OCI-LY7 (cell line): Measurements from ENCODE around the gene MAGI1. TPM values are rescaled to one million over a fixed set of nuclear protein-coding genes. Genes with fewer than 3 reads are reported as not detected.

Source experiments
- BruUV-seq: library from RNA; stranded (reverse); fragments of 400-500 nt; replicated peaks from 2 replicates; lab custom pipeline; 2021; lab: Mats Ljungman, UMichigan
- CTCF ChIA-PET: fragments of 300-600 bp; sonication (Branson Sonifier 250); formaldehyde crosslinking; loops from one replicate; lab custom pipeline; 2022; ENCODE audit warnings: antibody characterized with exemption; ENCODE audit not compliant: unreplicated experiment; lab: Charles Lee
- POLR2A ChIA-PET: fragments of 300-600 bp; sonication (Branson Sonifier 250); formaldehyde crosslinking; loops from one replicate; lab custom pipeline; 2022; ENCODE audit warnings: antibody characterized with exemption; lab: Charles Lee
- DNase-seq: peaks from one replicate; pipeline ENCODE4 v3.0.0-alpha.2; 2015; ENCODE audit warnings: low spot score
- H2AFZ ChIP-seq: fragments of 200-600 bp; sonication (generic), shearing (Covaris generic); 2 replicates; pipeline ENCODE4 v1.6.1; 2014; ENCODE audit warnings: mild to moderate bottlenecking, antibody characterized with exemption, low read length, moderate library complexity
- H3K27ac ChIP-seq: fragments of 200-600 bp; sonication (generic); 2 replicates; pipeline ENCODE4 v1.5.1; 2014; ENCODE audit warnings: mixed run types, low read depth, mild to moderate bottlenecking, moderate library complexity, low read length, inconsistent platforms; ENCODE audit not compliant: poor library complexity, severe bottlenecking
- H3K36me3 ChIP-seq: fragments of 200-600 bp; sonication (generic); 2 replicates; pipeline ENCODE4 v1.6.1; 2014; ENCODE audit warnings: mild to moderate bottlenecking, antibody characterized with exemption, low read length, moderate library complexity, mixed read lengths; ENCODE audit not compliant: insufficient read depth
- H3K4me1 ChIP-seq: fragments of 200-600 bp; sonication (generic); 2 replicates; pipeline ENCODE4 v1.5.1; 2014; ENCODE audit warnings: mild to moderate bottlenecking, low read length; ENCODE audit not compliant: insufficient read depth, poor library complexity, severe bottlenecking
- H3K4me2 ChIP-seq: fragments of 200-600 bp; sonication (generic); 2 replicates; pipeline ENCODE4 v1.6.1; 2014; ENCODE audit warnings: mild to moderate bottlenecking, low read length
- H3K4me3 ChIP-seq: fragments of 200-600 bp; sonication (generic); 2 replicates; pipeline ENCODE4 v1.5.1; 2014; ENCODE audit warnings: mild to moderate bottlenecking, low read depth, low read length; ENCODE audit not compliant: poor library complexity, severe bottlenecking
- H3K79me2 ChIP-seq: fragments of 200-600 bp; sonication (generic); 2 replicates; pipeline ENCODE4 v1.6.1; 2016; ENCODE audit warnings: low read depth, mild to moderate bottlenecking, low read length, moderate library complexity, mixed read lengths; ENCODE audit not compliant: insufficient read depth
- H3K9me2 ChIP-seq: fragments of 200-600 bp; sonication (generic); 2 replicates; pipeline ENCODE4 v1.6.1; 2016; ENCODE audit warnings: mild to moderate bottlenecking, low read length, mixed read lengths; ENCODE audit not compliant: insufficient read depth
- H3K9me3 ChIP-seq: fragments of 200-600 bp; sonication (generic); 2 replicates; pipeline ENCODE4 v1.6.1; 2014; ENCODE audit warnings: mild to moderate bottlenecking, mixed run types, low read length, mixed read lengths
- H4K20me1 ChIP-seq: fragments of 200-600 bp; sonication (generic); 2 replicates; pipeline ENCODE4 v1.6.1; 2014; ENCODE audit warnings: mild to moderate bottlenecking, antibody characterized with exemption, low read length, moderate library complexity, mixed read lengths; ENCODE audit not compliant: insufficient read depth
- EZH2phosphoT487 ChIP-seq: fragments of 200-600 bp; sonication (generic); IDR thresholded peaks from 2 replicates; pipeline ENCODE4 v1.6.1; 2018; ENCODE audit warnings: low read depth, borderline replicate concordance, mild to moderate bottlenecking, mixed run types, antibody characterized with exemption, low read length, moderate library complexity, mixed read lengths
- intact Hi-C: fragments of 100-400 bp; cut with micrococcal nuclease; formaldehyde crosslinking; loops from one replicate; pipeline ENCODE4 v1.10.0; 2022; ENCODE audit not compliant: unreplicated experiment
- total RNA-seq, 2 experiments: library from RNA; depleted of rRNA in 1 of 2; stranded (reverse); fragments of >200 nt in 1 of 2; shearing (Covaris generic) in 1 of 2; gene quantifications; 2 replicates each; pipeline ENCODE4 v1.2.3, GENCODE V29; 2014 to 2022
- TF ChIP-seq, protein P1 (sequence below): fragments of 200-600 bp; sonication (generic); conservative IDR thresholded peaks from 2 replicates; pipeline ENCODE4 v1.5.1; 2014; ENCODE audit warnings: mild to moderate bottlenecking, antibody characterized with exemption, low read length, moderate library complexity, mixed read lengths

The MAGI1 gene
- total RNA-seq, 2 experiments from 2014 or later, result 0.63 to 2.5 TPM

DNA sequence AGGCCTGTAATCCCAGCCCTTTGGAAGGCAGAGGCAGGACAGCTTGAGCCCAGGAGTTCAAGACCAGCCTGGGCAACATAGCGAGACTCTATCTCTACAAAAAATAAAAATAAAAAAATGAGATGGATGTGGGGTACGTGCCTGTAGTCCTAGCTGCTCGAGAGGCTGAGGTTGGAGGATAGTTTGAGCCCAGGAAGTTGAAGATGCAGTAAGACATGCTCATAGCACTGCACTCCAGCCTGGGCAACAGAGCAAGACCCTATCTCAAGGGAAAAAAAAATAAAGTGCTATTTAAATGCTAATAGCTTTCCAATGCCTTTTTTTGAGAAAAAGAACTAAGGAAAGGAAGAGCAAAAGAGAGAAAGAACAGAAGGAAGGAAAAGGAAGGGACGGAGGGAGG, 94.5 kb downstream of the MAGI1 start:
- no peak for DNase-seq
- Histone ChIP-seq H3K4me2 (no peak overlapping the region), H3K4me1 (no peaks in the 10 kb centered on the region), H3K79me2 (no peaks in the 10 kb centered on the region), H3K36me3 (no peaks in the 10 kb centered on the region), H2AFZ (no peak overlapping the region), H4K20me1 (no peaks in the 10 kb centered on the region), H3K4me3 (no peak overlapping the region), H3K9me2 (no peaks in the 10 kb centered on the region), H3K27ac (no peak overlapping the region), H3K9me3 (no peaks in the 10 kb centered on the region)
- intact Hi-C loops, result no loop called here
- ChIA-PET POLR2A (interaction anchor here (0.8 kb wide), 1 partner anchor 25 kb away, joined by 3 read pairs; no protein-coding TSS in a partner anchor), CTCF (interaction anchor here (0.6 kb wide), 1 partner anchor 71 kb away, joined by 3 read pairs; no protein-coding TSS in a partner anchor)
- TF ChIP-seq, protein P1, sequence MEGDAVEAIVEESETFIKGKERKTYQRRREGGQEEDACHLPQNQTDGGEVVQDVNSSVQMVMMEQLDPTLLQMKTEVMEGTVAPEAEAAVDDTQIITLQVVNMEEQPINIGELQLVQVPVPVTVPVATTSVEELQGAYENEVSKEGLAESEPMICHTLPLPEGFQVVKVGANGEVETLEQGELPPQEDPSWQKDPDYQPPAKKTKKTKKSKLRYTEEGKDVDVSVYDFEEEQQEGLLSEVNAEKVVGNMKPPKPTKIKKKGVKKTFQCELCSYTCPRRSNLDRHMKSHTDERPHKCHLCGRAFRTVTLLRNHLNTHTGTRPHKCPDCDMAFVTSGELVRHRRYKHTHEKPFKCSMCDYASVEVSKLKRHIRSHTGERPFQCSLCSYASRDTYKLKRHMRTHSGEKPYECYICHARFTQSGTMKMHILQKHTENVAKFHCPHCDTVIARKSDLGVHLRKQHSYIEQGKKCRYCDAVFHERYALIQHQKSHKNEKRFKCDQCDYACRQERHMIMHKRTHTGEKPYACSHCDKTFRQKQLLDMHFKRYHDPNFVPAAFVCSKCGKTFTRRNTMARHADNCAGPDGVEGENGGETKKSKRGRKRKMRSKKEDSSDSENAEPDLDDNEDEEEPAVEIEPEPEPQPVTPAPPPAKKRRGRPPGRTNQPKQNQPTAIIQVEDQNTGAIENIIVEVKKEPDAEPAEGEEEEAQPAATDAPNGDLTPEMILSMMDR, result no peak
- no peak for TF ChIP-seq EZH2phosphoT487
- BruUV-seq, result no TSS peak

GRCh38 chr3:65939801-65940246, 98.9 kb downstream of the MAGI1 start:
- no peaks in the 10 kb centered on the region for H3K9me2 ChIP-seq
- no peaks in the 10 kb centered on the region for H4K20me1 ChIP-seq
- ChIA-PET CTCF (no interaction called here), POLR2A (no interaction called here)
- intact Hi-C loops, result loop anchor here (10.0 kb wide), 1 partner anchor 55 kb away; no protein-coding TSS in a partner anchor
- BruUV-seq, result no TSS peak
- TF ChIP-seq EZH2phosphoT487, result no peak
- TF ChIP-seq, protein P1, result no peak
- H3K4me1 ChIP-seq, result no peaks in the 10 kb centered on the region
- no peak overlapping the region for H3K4me3 ChIP-seq
- DNase-seq, result no peak
- H3K36me3 ChIP-seq, result no peaks in the 10 kb centered on the region
- no peaks in the 10 kb centered on the region for H3K9me3 ChIP-seq
- no peak overlapping the region for H2AFZ ChIP-seq
- H3K79me2 ChIP-seq, result no peaks in the 10 kb centered on the region
- no peak overlapping the region for H3K4me2 ChIP-seq
- no peak overlapping the region for H3K27ac ChIP-seq

DNA sequence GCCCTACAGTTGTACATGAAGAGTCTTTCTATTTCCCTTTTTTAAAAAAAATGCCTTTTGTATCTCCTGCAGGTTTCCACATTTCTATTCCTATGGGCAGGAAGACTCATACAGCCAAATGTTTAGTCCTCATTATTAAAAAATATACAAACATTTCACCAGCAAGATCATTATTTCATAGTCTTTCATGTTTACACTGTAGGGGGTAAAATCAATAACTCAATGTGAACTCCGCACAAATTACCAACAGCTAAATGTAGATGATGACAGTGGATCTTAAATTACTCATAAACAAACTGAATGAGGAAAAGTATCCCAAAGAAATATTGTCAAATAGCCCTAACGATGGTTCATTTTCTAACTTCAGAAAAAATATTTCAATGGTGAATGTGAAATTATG, 99.5 kb downstream of the MAGI1 start:
- Histone ChIP-seq H3K4me3 (no peak overlapping the region), H3K36me3 (no peaks in the 10 kb centered on the region), H2AFZ (no peak overlapping the region), H4K20me1 (no peaks in the 10 kb centered on the region), H3K4me2 (no peak overlapping the region), H3K9me2 (no peaks in the 10 kb centered on the region), H3K27ac (no peak overlapping the region), H3K9me3 (no peaks in the 10 kb centered on the region), H3K4me1 (no peaks in the 10 kb centered on the region), H3K79me2 (no peaks in the 10 kb centered on the region)
- no peak for DNase-seq
- ChIA-PET POLR2A (no interaction called here), CTCF (no interaction called here)
- TF ChIP-seq EZH2phosphoT487, result no peak
- TF ChIP-seq, protein P1, result no peak
- no TSS peak for BruUV-seq
- intact Hi-C loops, result loop anchor here (10.0 kb wide), 1 partner anchor 56 kb away; no protein-coding TSS in a partner anchor
